ENCODE results near the gene COTL1. TPM values are rescaled to one million over a fixed set of nuclear protein-coding genes. Genes with fewer than 3 reads are reported as not detected.

COTL1 gene
- total and polyA plus RNA-seq, 2 of the 13 experiments (the other 11 are each of a cell fraction or from before 2014, with no cell fraction given) = 8.7 to 16.9 TPM

- Histone ChIP-seq H3K4me3 (replicated peaks in 1 of 3; ENCODE audit: insufficient read depth in 1 of 3, low read depth in 2 of 3, low read length in 3 of 3) (no peak overlapping the region), H3K9me3 (ENCODE audit: low read length) (no peaks in the 10 kb centered on the region), H4K20me1 (ENCODE audit: insufficient read depth, low read length) (no peaks in the 10 kb centered on the region), H3K36me3 (replicated peaks in 1 of 2; ENCODE audit: control insufficient read depth in 1 of 2, insufficient read depth in 2 of 2, low read length in 2 of 2) (no peaks in the 10 kb centered on the region), H3K4me1 (ENCODE audit: insufficient read depth, low read length) (peaks cover 7% of the 10 kb centered on the region), H3K9ac (ENCODE audit: insufficient read depth, low read depth, low read length) (no peak overlapping the region), H3K27ac (ENCODE audit: extremely low read length, insufficient read depth, low read length) (no peak overlapping the region), H3K4me2 (ENCODE audit: low read depth, low read length) (no peak overlapping the region), H2AFZ (ENCODE audit: low read length) (no peak overlapping the region), H3K79me2 (ENCODE audit: insufficient read depth, low read length) (no peaks in the 10 kb centered on the region), H3K27me3 (ENCODE audit: control insufficient read depth in 1 of 2, insufficient read depth in 2 of 2, low read length in 2 of 2) (peaks cover 0 to 12% of the 10 kb centered on the region in 2 experiments; a peak in 3 of 5 replicates)
- POLR2A ChIA-PET = no interaction called here
- in situ Hi-C loops (cut with HindIII; ENCODE audit: extremely low pct_ligation_motif_present, low pct_unique_long_range_greater_than_20kb) (no loop called here), intact Hi-C loops (cut with micrococcal nuclease; ENCODE audit: unreplicated experiment) (no loop called here)
- FAIRE-seq = no peak
- DNase-seq (ENCODE audit: low spot score) = no peak
- ATAC-seq = no peak
- CTCF ChIA-PET (ENCODE audit: low intra/inter-chr PET ratio, low total read pairs) = no interaction called here
- WGBS (ENCODE audit: low lambda C conversion rate) = 68% methylated on average over 4 of the region's 4 CpGs
- no peak for TF ChIP-seq HBP1 (CRISPR knock-in tag; IDR thresholded peaks at IDR 0.05; ENCODE audit: low read depth)
- no peak for TF ChIP-seq PRDM4 (CRISPR knock-in tag; IDR thresholded peaks at IDR 0.05; ENCODE audit: borderline replicate concordance)
- no peak for TF ChIP-seq ZNF644 (CRISPR knock-in tag; IDR thresholded peaks at IDR 0.05; ENCODE audit: low read depth)
- TF ChIP-seq CREB3 (CRISPR knock-in tag; IDR thresholded peaks at IDR 0.05) = no peak
- no peak for TF ChIP-seq ZNF687 (CRISPR knock-in tag; IDR thresholded peaks at IDR 0.05)
- no peak for TF ChIP-seq ZNF572 (CRISPR knock-in tag; IDR thresholded peaks at IDR 0.05)
- no peak for TF ChIP-seq ZNF335 (CRISPR knock-in tag; IDR thresholded peaks at IDR 0.05)
- no peak for TF ChIP-seq ZNF816 (CRISPR knock-in tag; IDR thresholded peaks at IDR 0.05; ENCODE audit: borderline replicate concordance)
- TF ChIP-seq ZNF501 (CRISPR knock-in tag; IDR thresholded peaks at IDR 0.05) = no peak
- TF ChIP-seq ZNF530 (CRISPR knock-in tag; IDR thresholded peaks at IDR 0.05; ENCODE audit: low read depth) = no peak
- no peak for TF ChIP-seq ZBTB1 (CRISPR knock-in tag; IDR thresholded peaks at IDR 0.05; ENCODE audit: borderline replicate concordance)
- TF ChIP-seq ZNF251 (CRISPR knock-in tag; IDR thresholded peaks at IDR 0.05) = no peak
- TF ChIP-seq SIX1 (CRISPR knock-in tag; IDR thresholded peaks at IDR 0.05; ENCODE audit: borderline replicate concordance) = no peak
- no peak for TF ChIP-seq RBM22 (optimal IDR thresholded peaks at IDR 0.05; ENCODE audit: low read length)
- no peak for TF ChIP-seq ERF (CRISPR knock-in tag; IDR thresholded peaks at IDR 0.05)
- no peak for TF ChIP-seq RFXAP (CRISPR knock-in tag; IDR thresholded peaks at IDR 0.05; ENCODE audit: borderline replicate concordance)
- no TSS peak for BruUV-seq (replicated peaks)
Measured at GRCh38 chr16:84521497-84521770, 96.4 kb downstream of the COTL1 start.
